MM.1S (cell line): Measurements from ENCODE around the gene AUTS2.

Experiments
- DNase-seq: peaks from one replicate; pipeline ENCODE4 v3.0.0-alpha.2; 2015
- H2AFZ ChIP-seq: fragments of 300-600 bp; sonication (generic); 2 replicates; pipeline ENCODE4 v1.6.0; 2016; ENCODE audit warnings: antibody characterized with exemption, low read length
- H3F3A ChIP-seq: fragments of 300-600 bp; sonication (generic); 2 replicates; pipeline ENCODE4 v1.6.1; 2016; ENCODE audit warnings: mild to moderate bottlenecking, antibody characterized with exemption, low read length, moderate library complexity, mixed read lengths; ENCODE audit not compliant: insufficient read depth
- H3K27ac ChIP-seq: fragments of 300-600 bp; sonication (generic); 2 replicates; pipeline ENCODE4 v1.5.1; 2016; ENCODE audit warnings: mild to moderate bottlenecking, low read length
- H3K27me3 ChIP-seq: fragments of 300-600 bp; sonication (generic); replicated peaks from 2 replicates; pipeline ENCODE4 v1.6.0; 2016; ENCODE audit warnings: low read length; ENCODE audit not compliant: insufficient read depth
- H3K36me3 ChIP-seq: fragments of 300-600 bp; sonication (generic); replicated peaks from 2 replicates; pipeline ENCODE4 v1.6.1; 2016; ENCODE audit warnings: mild to moderate bottlenecking, low read length, mixed read lengths; ENCODE audit not compliant: insufficient read depth
- H3K4me1 ChIP-seq: fragments of 300-600 bp; sonication (generic); 2 replicates; pipeline ENCODE4 v1.6.1; 2016; ENCODE audit warnings: low read length, mixed read lengths
- H3K4me2 ChIP-seq: fragments of 300-600 bp; sonication (generic); 2 replicates; pipeline ENCODE4 v1.6.0; 2016; ENCODE audit warnings: low read depth, low read length
- H3K4me3 ChIP-seq: fragments of 300-600 bp; sonication (generic); 2 replicates; pipeline ENCODE4 v1.5.1; 2016; ENCODE audit warnings: low read length, mixed read lengths
- H3K79me2 ChIP-seq: fragments of 300-600 bp; sonication (generic); 2 replicates; pipeline ENCODE4 v1.6.1; 2016; ENCODE audit warnings: mixed run types, low read length, mixed read lengths
- H3K9ac ChIP-seq: fragments of 300-600 bp; sonication (generic); 2 replicates; pipeline ENCODE4 v1.6.1; 2016; ENCODE audit warnings: low read length, mixed read lengths
- H3K9me2 ChIP-seq: fragments of 300-600 bp; sonication (generic); replicated peaks from 2 replicates; pipeline ENCODE4 v1.6.1; 2016; ENCODE audit warnings: mild to moderate bottlenecking, low read length, mixed read lengths; ENCODE audit not compliant: insufficient read depth
- H3K9me3 ChIP-seq: fragments of 300-600 bp; sonication (generic); replicated peaks from 2 replicates; pipeline ENCODE4 v1.6.1; 2016; ENCODE audit warnings: mild to moderate bottlenecking, low read length, mixed read lengths; ENCODE audit not compliant: insufficient read depth
- H4K20me1 ChIP-seq: fragments of 300-600 bp; sonication (generic); 2 replicates; pipeline ENCODE4 v1.6.1; 2016; ENCODE audit warnings: mild to moderate bottlenecking, low read length, moderate library complexity, mixed read lengths; ENCODE audit not compliant: insufficient read depth
- EZH2 ChIP-seq: fragments of 300-600 bp; sonication (generic); optimal IDR thresholded peaks from 2 replicates; pipeline ENCODE3; 2017; ENCODE audit warnings: low read depth, mild to moderate bottlenecking, antibody characterized with exemption, low read length, mixed read lengths
- EZH2phosphoT487 ChIP-seq: fragments of 300-600 bp; sonication (generic); IDR thresholded peaks from 2 replicates; pipeline ENCODE4 v1.6.1; 2018; ENCODE audit warnings: antibody characterized with exemption, low read length
- TF ChIP-seq, protein P1 (sequence below): fragments of 300-600 bp; sonication (generic); IDR thresholded peaks from 2 replicates; pipeline ENCODE4 v1.5.1; 2016; ENCODE audit warnings: antibody characterized with exemption, low read length, mixed read lengths

The AUTS2 gene

GRCh38 chr7:70693321-70693685, 1095.0 kb downstream of the AUTS2 start:
- peak overlapping the region; percentile 57 for H3K4me3 ChIP-seq
- H3K9ac ChIP-seq: 0 out of 2 replicates have a peak overlapping the region, but pooled peaks have one; percentile 26
- TF ChIP-seq EZH2phosphoT487 (no peak), EZH2 (no peak)
- TF ChIP-seq, protein P1, sequence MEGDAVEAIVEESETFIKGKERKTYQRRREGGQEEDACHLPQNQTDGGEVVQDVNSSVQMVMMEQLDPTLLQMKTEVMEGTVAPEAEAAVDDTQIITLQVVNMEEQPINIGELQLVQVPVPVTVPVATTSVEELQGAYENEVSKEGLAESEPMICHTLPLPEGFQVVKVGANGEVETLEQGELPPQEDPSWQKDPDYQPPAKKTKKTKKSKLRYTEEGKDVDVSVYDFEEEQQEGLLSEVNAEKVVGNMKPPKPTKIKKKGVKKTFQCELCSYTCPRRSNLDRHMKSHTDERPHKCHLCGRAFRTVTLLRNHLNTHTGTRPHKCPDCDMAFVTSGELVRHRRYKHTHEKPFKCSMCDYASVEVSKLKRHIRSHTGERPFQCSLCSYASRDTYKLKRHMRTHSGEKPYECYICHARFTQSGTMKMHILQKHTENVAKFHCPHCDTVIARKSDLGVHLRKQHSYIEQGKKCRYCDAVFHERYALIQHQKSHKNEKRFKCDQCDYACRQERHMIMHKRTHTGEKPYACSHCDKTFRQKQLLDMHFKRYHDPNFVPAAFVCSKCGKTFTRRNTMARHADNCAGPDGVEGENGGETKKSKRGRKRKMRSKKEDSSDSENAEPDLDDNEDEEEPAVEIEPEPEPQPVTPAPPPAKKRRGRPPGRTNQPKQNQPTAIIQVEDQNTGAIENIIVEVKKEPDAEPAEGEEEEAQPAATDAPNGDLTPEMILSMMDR: no peak
- no peaks in the 10 kb centered on the region for H3K9me3 ChIP-seq
- peaks cover 8% of the 10 kb centered on the region for H3K4me1 ChIP-seq
- peaks cover 13% of the 10 kb centered on the region for H3F3A ChIP-seq
- H4K20me1 ChIP-seq: no peaks in the 10 kb centered on the region
- H3K4me2 ChIP-seq: peak overlapping the region; percentile 71
- no peaks in the 10 kb centered on the region for H3K36me3 ChIP-seq
- H3K27ac ChIP-seq: no peak overlapping the region
- 0 out of 2 replicates have a peak overlapping the region, but pooled peaks have one; percentile 32 for H2AFZ ChIP-seq
- H3K9me2 ChIP-seq: no peaks in the 10 kb centered on the region
- no peak for DNase-seq
- H3K27me3 ChIP-seq: no peaks in the 10 kb centered on the region
- H3K79me2 ChIP-seq: peaks cover 37% of the 10 kb centered on the region

GRCh38 chr7:70693686-70694433, 1095.6 kb downstream of the AUTS2 start:
- Histone ChIP-seq H3K4me1 (peaks cover 8% of the 10 kb centered on the region), H3K9me3 (no peaks in the 10 kb centered on the region), H3K4me2 (peak overlapping the region; percentile 71), H3K36me3 (no peaks in the 10 kb centered on the region), H4K20me1 (no peaks in the 10 kb centered on the region), H3K27me3 (no peaks in the 10 kb centered on the region), H3K79me2 (peaks cover 42% of the 10 kb centered on the region), H3K9me2 (no peaks in the 10 kb centered on the region), H3K27ac (no peak overlapping the region), H3K4me3 (peak overlapping the region; percentile 57), H3F3A (peaks cover 13% of the 10 kb centered on the region), H2AFZ (0 out of 2 replicates have a peak overlapping the region, but pooled peaks have one; percentile 32), H3K9ac (peak overlapping the region; percentile 26; the same call in 1 of the 2 replicates)
- no peak for TF ChIP-seq EZH2phosphoT487
- TF ChIP-seq, protein P1: peak; percentile 13; the same call in 1 of the 2 replicates
- no peak for TF ChIP-seq EZH2
- peak; percentile 78 for DNase-seq

- peaks cover 8% of the 10 kb centered on the region for H3K4me1 ChIP-seq
- peak overlapping the region; percentile 35; the same call in 1 of the 2 replicates for H3K27ac ChIP-seq
- no peaks in the 10 kb centered on the region for H3K27me3 ChIP-seq
Measured at GRCh38 chr7:70694434-70694970, 1096.2 kb downstream of the AUTS2 start.

More at GRCh38 chr7:70694434-70694970, 1096.2 kb downstream of the AUTS2 start:
- H3K36me3 ChIP-seq: no peaks in the 10 kb centered on the region
- peak overlapping the region; percentile 79 for H3K4me3 ChIP-seq
- no peaks in the 10 kb centered on the region for H4K20me1 ChIP-seq
- peak; percentile 48 for DNase-seq
- no peaks in the 10 kb centered on the region for H3K9me2 ChIP-seq
- H3F3A ChIP-seq: peaks cover 13% of the 10 kb centered on the region
- H2AFZ ChIP-seq: peak overlapping the region; percentile 88
- TF ChIP-seq, protein P1: no peak
- TF ChIP-seq EZH2phosphoT487 (no peak), EZH2 (no peak)
- peak overlapping the region; percentile 85; the same call in 1 of the 2 replicates for H3K4me2 ChIP-seq
- H3K9me3 ChIP-seq: no peaks in the 10 kb centered on the region
- H3K79me2 ChIP-seq: peaks cover 49% of the 10 kb centered on the region
- peak overlapping the region; percentile 90 for H3K9ac ChIP-seq
